ENCODE data around the gene SAPCD2.

The SAPCD2 gene

DNA sequence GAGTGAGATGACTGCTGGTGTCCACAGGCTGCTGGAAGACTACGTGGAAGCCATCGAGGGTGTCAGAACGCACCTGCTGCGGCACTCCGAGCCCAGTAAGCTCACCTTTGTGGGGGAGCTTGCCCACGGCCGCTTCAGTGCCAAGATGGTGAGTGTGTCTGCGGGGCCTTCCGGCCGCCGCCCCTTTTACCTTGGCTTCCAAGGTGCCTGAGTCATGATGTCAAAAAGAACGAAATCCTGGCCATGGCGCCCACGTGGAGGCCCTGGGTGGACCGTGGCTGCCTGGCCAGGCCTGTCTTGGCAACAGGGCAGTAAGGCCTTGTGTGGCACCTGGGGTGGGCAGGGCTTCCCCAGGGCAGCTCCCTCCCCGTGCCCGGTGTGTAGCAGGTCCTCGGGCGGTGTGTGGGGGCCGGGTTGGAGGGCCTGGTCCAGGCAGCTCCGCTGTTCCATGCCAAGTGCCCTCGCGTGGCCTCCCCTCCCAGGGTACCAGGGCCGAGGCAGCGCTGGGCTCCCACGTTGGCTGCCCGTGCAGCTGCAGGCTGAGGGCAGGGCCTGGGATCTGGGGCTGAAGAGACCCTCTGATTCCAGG lies 36.4 kb upstream of the SAPCD2 start:
- DNase-seq = no peak

DNA sequence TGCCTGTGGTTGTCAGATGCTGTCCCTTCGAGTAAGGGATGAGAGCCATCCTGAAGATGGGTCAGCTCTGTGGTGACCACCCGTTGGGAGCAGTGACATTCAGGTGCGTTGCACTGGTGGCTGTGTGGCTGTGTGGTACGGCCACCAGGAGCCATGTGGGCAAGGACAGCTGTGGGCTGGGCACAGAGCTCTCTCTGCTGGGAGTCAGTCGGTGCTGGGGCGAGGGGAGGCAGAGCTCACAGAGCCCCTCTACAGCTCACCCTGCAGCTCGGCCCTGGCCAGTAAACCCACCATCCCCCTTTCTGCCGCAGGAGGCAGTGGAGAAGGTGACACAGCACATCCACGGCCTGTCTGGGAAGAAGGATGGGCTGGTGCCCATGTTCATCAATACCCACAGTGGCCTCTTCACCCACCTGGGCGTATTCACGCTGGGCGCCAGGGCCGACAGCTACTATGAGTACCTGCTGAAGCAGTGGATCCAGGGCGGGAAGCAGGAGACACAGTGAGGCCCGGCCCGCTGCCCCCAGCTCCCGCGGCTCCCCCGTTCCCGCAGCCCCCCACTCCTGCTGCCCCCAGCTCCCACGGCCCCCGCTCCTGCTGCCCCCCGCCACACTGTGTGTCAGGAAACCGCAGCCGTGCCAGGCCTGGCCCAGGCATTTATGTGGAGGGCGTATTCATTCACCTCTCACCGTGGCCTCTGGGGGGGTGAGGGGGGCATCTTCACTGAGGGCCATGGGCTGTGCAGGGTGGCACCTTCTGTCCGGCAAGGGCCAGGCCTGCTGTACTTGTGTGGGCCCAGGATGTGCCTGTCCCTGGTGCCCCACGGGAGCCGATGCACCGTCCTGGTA lies 35.7 kb upstream of the SAPCD2 start:
- no peak for DNase-seq

DNA sequence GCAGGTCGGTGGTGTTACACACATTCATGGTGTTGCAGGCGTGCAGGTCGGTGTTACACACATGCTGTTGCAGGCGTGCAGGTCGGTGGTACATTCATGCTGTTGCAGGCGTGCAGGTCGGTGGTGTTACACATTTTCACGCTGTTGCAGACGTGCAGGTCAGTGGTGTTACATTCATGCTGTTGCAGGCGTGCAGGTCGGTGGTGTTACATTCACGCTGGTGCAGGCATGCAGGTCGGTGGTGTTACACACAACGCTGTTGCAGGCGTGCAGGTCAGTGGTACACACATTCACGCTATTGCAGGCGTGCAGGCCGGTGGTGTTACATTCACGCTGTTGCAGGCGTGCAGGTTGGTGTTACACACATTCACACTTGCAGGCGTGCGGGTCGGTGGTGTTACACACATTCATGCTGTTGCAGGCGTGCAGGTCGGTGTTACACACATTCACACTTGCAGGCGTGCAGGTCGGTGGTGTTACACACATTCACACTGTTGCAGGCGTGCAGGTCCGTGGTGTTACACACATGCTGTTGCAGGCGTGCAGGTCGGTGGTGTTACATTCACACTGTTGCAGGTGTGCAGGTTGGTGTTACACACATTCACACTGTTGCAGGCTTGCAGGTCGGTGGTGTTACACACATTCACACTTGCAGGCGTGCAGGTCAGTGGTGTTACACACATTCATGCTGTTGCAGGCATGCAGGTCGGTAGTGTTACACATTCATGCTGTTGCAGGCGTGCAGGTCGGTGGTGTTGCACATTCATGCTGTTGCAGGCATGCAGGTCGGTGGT lies 33.0 kb upstream of the SAPCD2 start:
- DNase-seq = no peak

DNA sequence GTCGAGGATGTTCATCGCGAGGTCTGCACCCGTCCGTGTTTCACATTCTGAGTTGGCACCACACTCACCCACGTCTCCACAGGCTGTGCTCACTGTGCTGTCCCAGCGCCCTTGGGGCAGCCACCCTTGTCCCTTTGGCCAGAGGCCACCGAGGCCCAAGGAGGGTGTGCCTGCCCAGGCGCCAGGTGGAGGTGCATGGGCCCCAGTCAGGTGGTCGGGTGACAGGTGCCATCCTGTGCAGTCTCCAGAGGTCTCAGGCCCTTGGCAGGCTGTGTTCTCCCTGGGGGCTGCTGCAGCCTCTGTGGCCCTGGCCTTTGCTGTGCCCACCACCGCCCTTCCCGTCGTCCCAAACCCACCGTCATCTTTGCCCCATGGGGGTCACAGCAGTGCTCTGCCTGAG lies 28.9 kb upstream of the SAPCD2 start:
- no peak for DNase-seq

DNA sequence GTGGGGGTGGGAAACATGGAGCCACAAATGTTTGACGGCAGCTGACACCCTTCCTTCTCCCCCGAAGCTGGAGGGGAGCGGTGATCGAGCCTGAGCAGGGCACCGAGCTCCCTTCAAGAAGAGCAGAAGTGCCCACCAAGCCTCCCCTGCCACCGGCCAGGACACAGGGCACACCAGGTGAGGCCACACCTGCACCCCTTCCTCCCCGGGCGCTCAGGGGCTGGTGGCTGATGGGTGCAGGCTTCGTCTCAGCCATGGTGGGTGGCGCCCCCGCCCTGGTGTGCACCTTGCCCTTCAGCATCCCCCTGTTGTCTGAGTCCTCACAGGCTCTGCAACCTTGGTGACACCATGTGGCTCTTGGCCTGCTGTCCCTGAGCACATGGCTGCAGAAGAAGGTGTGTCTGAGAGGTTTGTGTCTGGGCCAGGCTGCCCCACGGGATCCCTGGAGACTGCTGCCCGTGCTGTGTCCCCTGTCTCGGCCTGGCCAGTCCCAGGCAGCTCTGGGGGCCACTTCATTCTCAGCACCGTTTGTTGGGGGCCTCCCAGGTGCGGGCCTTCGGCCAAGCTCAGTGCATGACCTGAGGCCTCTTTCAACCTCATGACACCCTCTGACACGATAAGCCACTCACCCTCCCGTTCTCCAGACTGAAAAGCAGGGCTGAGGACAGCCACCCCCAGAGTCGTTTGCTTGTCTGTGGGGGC lies 27.6 kb upstream of the SAPCD2 start:
- no peak for DNase-seq

DNA sequence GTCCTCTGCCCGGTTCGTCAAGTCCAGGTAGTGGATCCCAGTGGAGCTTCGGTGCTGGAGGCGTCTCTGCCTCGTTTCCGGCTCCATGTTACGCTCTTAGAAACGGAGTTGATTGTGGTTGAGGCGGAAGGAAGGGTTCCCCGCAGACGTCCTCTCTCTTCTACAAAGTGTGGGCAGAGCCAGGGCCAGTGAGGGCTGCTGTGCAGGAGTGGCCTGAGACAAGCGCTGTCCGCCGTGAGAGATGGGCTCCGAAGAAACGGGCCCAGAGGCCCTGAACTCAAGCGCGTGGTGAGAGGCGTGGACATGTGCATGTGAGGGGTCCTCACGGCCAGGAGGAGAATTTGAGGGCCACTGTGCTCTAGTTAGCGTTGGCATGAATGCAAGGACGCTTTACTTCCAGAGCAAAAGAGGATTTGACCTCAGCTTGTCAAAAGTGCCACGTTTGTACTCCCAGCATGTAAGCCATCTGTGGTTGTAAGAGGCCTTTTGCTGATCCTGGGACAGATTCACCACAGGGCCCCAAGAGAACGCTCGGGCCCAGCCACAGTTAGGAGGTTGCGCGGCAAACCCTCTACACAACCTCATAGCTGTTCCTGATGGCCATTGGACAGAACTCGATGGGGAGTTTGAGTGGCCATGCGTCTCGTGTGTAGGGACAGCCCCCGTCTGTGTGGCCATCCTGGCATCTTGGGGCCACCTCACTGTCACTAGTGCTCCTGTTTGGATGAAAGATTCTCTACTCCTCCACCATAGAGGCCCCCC lies 26.6 kb upstream of the SAPCD2 start:
- DNase-seq = no peak

DNA sequence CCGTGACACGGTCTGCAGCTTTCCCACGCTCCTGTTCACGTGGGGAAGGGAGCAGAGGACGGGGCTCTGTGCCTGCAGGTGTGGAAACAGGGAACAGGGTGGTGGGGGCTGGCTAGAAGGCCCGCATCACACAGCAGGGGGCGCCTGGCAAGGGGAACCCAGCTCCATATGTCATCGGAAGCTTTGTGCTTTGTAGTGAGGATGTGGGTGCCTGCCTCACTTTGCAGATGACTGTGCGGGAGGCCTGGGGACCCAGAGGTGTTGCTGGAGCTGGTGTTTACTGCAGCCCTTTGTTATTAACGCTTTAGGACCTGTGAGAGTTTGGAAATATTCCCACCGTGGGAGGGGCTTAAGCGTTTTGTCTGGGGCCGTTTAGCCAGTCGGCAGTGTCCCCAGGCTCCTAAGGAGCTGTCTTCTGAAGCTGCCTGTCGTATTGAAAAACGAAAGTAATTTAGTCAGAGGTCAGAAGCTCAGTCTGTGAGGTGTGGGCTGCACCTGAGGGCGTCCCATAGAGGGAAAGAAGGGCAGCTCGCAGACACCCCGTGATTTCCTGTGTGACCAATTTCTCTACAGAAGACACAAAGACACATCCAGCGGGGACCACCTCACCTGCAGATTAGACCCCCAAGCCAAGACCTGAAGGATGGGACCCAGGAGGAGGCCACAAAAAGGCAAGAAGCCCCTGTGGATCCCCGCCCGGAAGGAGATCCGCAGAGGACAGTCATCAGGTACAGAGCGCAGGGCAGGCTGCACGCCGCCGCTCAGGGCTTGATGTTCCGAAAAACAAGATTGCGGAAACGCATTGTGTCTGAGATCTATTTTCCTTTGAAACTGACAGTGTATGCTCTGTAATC lies 25.5 kb upstream of the SAPCD2 start:
- no peak for DNase-seq

DNA sequence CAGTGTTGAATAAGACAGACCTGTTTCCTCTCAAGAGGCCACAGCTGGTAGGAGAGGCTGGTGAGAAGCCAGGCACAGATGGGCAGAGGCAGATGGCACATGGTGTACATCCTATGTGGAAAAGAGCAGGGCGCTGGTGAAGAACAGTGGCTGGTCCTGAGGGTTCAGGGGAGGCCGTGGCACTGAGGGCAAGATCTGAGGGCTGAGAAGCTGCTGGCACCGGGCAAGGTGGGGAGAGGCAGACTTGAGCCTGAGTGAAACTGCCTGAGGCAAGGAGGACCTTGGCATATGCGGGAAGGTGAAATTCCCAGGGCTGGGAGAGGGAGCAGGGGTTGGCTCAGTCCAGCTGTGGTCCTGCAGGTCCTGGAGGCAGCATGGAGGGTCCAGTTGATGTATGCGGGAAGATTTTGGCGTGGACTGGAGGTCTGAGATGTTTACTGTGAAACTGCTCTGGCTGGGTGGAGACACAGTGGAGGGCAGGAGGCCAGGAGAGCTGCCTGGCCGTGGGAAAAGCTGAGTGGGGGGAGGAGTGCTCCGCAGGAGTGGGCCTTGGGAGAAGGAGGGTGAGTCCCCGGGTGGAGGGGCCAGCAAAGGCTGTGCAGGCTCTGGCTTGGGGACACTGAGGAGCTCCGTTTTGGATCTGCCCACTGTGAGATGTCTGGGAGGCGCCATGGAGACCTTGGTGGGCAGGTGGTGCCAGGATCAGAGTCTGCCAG lies 19.0 kb upstream of the SAPCD2 start:
- no peak for DNase-seq

DNA sequence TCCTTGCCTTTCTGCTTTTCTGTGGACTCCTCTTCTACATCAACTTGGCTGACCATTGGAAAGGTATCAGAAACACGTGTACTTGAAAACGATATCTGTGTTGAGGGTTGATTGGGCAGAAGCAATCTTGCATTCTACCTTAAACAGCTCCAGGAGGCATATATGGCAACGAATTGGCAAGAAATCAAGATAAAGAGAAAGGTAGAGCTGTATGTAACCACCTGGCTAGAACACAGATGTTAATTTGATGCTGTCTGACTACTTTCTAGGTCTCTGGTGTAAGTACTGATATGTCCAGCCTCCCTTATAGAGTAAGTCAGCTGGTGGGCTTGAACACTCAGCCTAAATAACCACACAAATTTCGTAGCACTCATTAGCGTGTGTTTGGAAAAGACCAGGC lies 17.8 kb upstream of the SAPCD2 start:
- no peak for DNase-seq

DNA sequence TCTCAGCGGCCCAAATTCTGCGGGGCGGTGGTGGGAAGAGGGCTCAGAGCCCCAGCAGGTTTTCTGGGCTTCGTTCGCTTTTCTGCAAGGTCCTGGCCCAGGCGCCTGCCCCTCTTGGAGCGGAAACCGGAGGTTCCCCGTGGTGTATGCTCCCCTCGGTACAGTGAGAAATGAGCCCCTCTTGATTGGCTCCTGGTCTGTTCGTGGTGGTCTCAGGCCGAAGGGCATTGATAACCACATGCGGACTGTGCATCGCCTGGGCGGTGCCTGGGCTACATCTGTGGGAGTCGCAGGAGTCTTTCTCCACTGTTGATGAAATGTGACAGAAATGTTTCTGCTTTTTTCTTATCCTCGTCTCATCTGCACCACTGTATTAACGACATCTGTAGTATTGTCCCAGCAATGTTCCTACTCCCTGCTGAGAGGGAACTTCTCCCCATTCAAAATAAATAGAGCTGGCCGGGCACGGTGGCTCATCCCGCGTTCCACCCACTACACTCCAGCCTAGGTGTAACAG lies 17.1 kb upstream of the SAPCD2 start:
- DNase-seq = no peak

DNA sequence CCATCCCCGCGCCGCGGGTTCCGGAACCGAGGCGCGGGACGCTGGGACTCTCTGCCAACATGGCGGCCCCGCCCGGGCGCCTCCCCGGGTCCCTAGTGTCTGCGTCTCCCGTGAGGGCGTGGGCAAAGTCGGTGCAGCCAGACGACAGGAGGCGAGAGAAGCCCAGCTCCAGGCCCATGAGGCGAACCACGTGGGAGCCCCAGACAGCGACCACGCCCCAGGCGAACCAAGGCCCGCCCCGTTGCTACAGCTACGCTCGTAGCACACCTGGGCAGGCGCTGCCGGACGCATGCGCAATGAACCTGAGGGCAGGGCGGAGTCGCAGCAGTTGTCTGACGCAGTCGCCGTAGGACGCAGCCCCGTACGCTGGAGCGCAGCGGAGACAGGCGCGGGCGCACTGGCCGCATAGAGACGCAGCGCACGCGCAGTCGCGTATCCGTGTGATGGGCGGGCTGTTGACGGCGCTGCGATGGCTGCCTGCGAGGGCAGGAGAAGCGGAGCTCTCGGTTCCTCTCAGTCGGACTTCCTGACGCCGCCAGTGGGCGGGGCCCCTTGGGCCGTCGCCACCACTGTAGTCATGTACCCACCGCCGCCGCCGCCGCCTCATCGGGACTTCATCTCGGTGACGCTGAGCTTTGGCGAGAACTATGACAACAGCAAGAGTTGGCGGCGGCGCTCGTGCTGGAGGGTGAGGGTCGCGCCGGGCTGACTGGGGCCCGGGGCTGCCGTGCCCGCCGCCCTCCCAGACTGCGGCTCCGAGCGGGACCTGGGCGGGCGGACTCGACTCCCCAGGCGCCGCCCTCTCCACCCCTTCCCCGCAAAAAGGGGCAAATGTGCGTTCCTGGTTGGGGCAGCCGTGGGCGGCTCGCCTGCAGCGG lies 16.4 kb upstream of the SAPCD2 start, which contains the start of gene MAN1B1:
TSS of gene MAN1B1 (plus strand) at position 455 of the 878 bp plus-strand sequence. CDS start at position 470, 15 bp downstream.
- peak; percentile 81 for DNase-seq

DNA sequence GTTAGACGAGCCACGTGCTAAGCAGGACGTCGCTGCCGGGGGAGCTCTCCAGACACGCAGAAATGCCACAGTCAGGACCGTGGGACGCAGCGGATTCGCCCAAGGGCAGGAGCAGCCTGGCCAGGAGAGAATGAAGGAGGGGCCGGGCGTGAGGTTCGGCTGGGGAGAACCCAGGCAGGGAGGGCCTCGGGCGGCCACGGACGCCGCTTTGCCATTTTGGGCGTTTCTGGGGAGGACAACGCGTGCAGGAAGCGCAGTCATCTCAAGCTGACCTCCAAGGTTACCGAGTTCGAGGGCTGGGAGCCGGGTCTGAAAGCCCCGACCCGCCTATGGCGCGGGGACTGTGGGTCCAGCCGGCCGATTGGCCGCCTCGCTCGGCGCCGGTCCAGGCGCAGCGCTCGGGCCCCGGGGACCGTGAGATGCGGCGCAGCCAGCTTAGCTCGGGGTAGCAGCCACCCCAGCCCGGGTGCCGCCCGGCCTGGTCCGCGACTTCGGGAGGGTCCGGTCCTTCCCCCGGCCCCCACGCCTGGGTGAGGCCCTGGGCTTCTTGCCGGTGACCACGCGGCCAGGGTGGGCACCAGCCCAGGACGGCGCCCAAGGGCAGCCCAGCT lies 15.7 kb upstream of the SAPCD2 start:
- DNase-seq = no peak

DNA sequence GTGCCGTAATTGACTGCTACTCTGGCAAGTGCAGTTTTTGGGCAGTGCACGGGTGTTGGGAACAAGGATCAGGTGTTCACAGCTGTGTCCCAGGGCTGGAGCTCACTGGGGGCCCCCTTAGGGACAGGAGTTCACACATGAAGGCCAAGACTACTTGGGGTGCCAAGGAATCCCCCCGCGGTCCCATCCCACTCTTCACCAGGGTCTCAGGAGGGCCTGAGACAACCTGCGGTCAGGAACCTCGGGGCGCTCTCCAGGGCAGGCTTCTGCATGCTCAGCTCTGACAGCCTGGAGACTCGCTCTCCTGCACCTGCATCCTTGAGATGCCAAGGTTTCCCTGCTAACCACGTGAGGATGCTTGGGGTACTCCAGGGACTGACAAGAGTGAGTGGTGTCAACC lies 14.2 kb upstream of the SAPCD2 start:
- no peak for DNase-seq

DNA sequence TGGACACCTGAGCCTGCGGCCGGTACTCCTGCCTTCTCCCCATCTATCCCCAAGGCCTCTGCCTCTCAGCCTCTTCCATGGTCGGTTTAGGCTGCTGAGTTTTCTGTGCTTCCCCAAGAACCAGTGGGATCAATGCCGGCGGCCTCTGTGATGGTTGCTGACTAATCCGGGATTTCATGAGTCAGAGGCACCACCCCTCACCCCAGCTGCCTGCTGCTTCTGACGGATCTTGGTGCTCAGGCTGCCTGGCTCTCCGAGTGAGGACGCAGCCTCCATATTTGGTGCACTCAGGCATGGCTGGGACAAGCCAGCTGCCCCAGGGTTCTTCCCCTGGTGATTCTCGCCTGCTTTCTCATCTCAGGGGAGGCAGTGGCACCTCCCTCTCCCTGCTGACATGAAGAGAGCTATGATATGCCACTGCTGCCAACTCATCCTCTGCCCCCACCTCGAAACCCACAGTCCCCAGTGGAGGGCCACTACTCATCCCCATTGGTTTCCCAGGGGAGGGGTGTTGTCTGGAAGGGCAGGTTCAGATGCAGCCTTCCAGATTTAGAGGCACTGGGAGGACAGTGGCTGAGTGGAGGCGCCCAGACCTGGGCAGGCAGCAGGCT lies 13.1 kb upstream of the SAPCD2 start:
- DNase-seq = no peak

DNA sequence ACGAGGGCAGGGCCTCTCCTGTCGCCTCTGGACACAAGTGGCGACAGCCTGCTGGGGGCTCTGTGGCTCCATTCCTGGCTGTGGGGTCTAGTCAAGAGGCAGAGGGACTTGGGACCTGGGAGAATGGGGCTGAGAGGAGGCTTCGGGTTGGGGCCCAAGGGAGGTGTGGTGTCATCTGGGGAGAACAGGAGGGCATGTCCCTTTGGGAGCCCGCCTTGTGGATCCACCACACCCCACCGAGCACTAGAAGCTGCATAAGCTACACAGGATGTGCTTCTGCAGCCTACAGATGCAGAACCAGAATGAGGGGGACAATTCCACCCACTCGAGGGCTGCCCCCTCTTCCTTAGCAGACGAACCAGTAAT lies 12.6 kb upstream of the SAPCD2 start:
- DNase-seq = no peak

DNA sequence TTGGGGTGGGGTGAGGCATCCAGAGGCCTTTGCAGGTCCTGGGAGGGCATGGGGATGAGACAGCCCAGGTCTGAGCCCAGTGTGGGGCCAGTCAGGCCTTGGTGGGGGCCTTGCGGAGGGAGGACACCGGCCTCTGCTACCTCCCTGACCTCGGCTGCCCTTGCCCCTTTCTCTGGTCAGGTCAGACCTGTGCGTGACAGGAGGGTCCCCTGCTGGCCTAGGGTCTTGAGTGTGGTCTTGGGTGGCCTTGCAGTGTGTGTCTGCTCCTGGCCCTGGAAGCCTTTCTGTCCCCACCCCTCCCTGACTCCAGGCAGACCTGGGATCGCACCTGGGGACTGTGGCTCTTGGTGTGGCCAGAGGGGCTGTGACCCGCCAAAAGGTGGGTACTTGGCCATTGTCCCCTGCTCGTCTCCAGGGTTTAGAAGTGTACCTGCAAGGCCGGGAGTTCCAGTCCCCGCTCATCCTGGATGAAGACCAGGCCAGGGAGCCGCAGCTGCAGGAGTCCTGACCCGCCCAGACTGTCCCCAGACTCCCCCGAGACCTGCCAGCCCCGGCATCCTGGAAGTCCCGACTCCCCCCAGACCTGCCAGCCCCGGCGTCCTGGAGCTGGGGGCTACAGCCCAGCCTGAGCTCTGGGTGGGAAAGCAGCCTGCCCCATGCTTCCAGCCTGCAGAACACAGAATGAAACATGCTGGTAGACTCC lies 12.0 kb upstream of the SAPCD2 start:
- no peak for DNase-seq

DNA sequence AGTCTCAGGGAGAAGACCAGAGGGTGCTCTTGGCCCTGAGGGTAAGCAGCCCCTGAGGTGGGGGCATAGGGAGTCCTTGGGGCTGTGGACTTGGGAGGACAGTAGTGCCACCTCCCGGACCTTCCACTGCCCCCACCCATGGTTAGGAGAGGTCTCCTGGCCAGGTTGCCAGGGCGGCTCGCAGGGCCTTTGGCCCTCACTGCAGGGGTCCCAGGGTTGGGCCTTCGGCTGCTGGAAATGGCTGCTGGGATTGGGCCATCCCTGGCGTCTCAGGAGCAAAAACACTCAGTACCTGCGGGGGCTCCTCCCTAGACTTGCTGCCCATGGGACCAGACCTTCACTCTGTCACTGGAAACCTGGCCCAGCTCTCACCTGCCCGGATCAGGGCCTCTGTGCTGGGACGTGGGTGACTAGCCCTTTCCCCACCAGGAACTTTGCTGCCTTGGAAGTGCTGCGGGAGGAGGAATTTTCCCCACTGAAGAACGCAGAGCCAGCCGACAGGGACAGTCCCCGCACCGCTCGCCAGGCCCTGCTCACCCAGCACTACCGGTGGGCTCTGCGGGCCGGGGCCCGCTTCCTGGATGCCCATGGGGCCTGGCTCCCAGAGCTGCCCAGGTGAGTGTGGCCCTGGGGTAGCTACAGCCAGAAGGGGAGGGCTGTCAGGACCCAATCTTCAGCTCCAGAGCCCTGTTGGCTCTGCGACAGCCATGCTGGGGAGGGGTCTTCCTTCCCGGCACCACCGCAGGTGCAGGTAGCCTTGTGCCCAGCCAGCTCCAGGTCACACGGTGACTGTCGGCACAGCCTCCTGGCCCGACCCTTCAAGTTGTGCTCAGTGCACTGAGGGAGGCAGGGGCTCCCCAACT lies 10.1 kb upstream of the SAPCD2 start:
- DNase-seq = no peak
